Neural progenitor cell (in vitro differentiated cells): ENCODE measurements around the gene SMIM31. TPM values are rescaled to one million over a fixed set of nuclear protein-coding genes. Genes with fewer than 3 reads are reported as not detected.

Experiments used
- DNase-seq: peaks from one replicate; pipeline ENCODE4 v3.0.0-alpha.2; 2016; ENCODE audit warnings: low spot score
- H2AFZ ChIP-seq: fragments of 200-600 bp; sonication (generic); replicated peaks from 2 replicates; pipeline ENCODE4 v1.6.1; 2016; ENCODE audit warnings: antibody characterized with exemption
- H3F3A ChIP-seq: fragments of 200-600 bp; sonication (generic); 2 replicates; pipeline ENCODE4 v1.6.1; 2016; ENCODE audit warnings: antibody characterized with exemption, low read depth
- H3K27ac ChIP-seq: fragments of 200-600 bp; sonication (generic); 2 replicates; pipeline ENCODE4 v1.5.1; 2016; ENCODE audit warnings: mild to moderate bottlenecking
- H3K27me3 ChIP-seq: fragments of 200-600 bp; sonication (generic); 2 replicates; pipeline ENCODE4 v1.6.1; 2016; ENCODE audit warnings: mild to moderate bottlenecking, moderate library complexity
- H3K36me3 ChIP-seq: fragments of 200-600 bp; sonication (generic); 2 replicates; pipeline ENCODE4 v1.5.1; 2016
- H3K4me1 ChIP-seq: fragments of 200-600 bp; sonication (generic); 2 replicates; pipeline ENCODE4 v1.6.1; 2016; ENCODE audit warnings: mixed run types
- H3K4me2 ChIP-seq: fragments of 200-600 bp; sonication (generic); 2 replicates; pipeline ENCODE4 v1.6.1; 2016
- H3K4me3 ChIP-seq: fragments of 200-600 bp; sonication (generic); 2 replicates; pipeline ENCODE4 v1.5.1; 2016
- H3K79me2 ChIP-seq: fragments of 200-600 bp; sonication (generic); 2 replicates; pipeline ENCODE4 v1.6.1; 2016; ENCODE audit warnings: low read depth
- H3K9ac ChIP-seq: fragments of 200-600 bp; sonication (generic); 2 replicates; pipeline ENCODE4 v1.6.1; 2016
- H3K9me3 ChIP-seq: fragments of 200-600 bp; sonication (generic); 2 replicates; pipeline ENCODE4 v1.5.1; 2016; ENCODE audit warnings: low read depth
- H4K20me1 ChIP-seq: fragments of 200-600 bp; sonication (generic); 2 replicates; pipeline ENCODE4 v1.6.1; 2016; ENCODE audit warnings: low read depth
- H3K27ac Mint-ChIP-seq: 3 replicates; pipeline ENCODE4 v1.8.0; 2021; ENCODE audit warnings: mixed read lengths
- H3K27me3 Mint-ChIP-seq: 2 replicates; pipeline ENCODE4 v1.8.0; 2022; ENCODE audit warnings: low read depth, mild to moderate bottlenecking, inconsistent platforms, moderate library complexity, mixed read lengths; ENCODE audit not compliant: insufficient read depth
- H3K36me3 Mint-ChIP-seq: 3 replicates; pipeline ENCODE4 v1.8.0; 2021; ENCODE audit warnings: mixed read lengths
- H3K4me1 Mint-ChIP-seq: 3 replicates; pipeline ENCODE4 v1.8.0; 2021; ENCODE audit warnings: mixed read lengths
- H3K4me3 Mint-ChIP-seq: 3 replicates; pipeline ENCODE4 v1.8.0; 2021; ENCODE audit warnings: mild to moderate bottlenecking, moderate library complexity, mixed read lengths
- H3K9me3 Mint-ChIP-seq: 3 replicates; pipeline ENCODE4 v1.8.0; 2020; ENCODE audit warnings: mixed read lengths
- CTCF ChIP-seq: fragments of 200-600 bp; sonication (generic); IDR thresholded peaks from 2 replicates; pipeline ENCODE4 v1.5.1; 2017; ENCODE audit warnings: antibody characterized with exemption, mild to moderate bottlenecking
- EZH2 ChIP-seq: fragments of 200-600 bp; sonication (generic); IDR thresholded peaks from 2 replicates; pipeline ENCODE4 v1.6.1; 2017; ENCODE audit warnings: antibody characterized with exemption, mild to moderate bottlenecking, moderate library complexity
- EZH2phosphoT487 ChIP-seq: fragments of 200-600 bp; sonication (generic); IDR thresholded peaks from 2 replicates; pipeline ENCODE4 v1.6.1; 2017; ENCODE audit warnings: antibody characterized with exemption
- total RNA-seq: library from RNA; depleted of rRNA; stranded (reverse); fragments of >200 nt; gene quantifications from 2 replicates; pipeline ENCODE4 v1.2.3, GENCODE V29; 2015; ENCODE audit warnings: low replicate concordance

The SMIM31 gene
- total RNA-seq, 1 donor from 2014 or later = not detected

- Mint-ChIP-seq H3K4me1 (peaks cover 3% of the 10 kb centered on the region), H3K27me3 (peaks cover 2% of the 10 kb centered on the region), H3K27ac (no peak overlapping the region), H3K36me3 (no peaks in the 10 kb centered on the region), H3K4me3 (no peak overlapping the region), H3K9me3 (no peaks in the 10 kb centered on the region)
- Histone ChIP-seq H3K9me3 (no peaks in the 10 kb centered on the region), H3F3A (no peaks in the 10 kb centered on the region), H3K79me2 (no peaks in the 10 kb centered on the region), H3K4me1 (peaks cover 12% of the 10 kb centered on the region), H3K27me3 (no peaks in the 10 kb centered on the region), H3K27ac (no peak overlapping the region), H3K9ac (no peak overlapping the region), H4K20me1 (no peaks in the 10 kb centered on the region), H2AFZ (no peak overlapping the region), H3K4me3 (no peak overlapping the region), H3K36me3 (no peaks in the 10 kb centered on the region), H3K4me2 (no peak overlapping the region)
- DNase-seq = no peak
- no peak for TF ChIP-seq CTCF
- no peak for TF ChIP-seq EZH2phosphoT487
- no peak for TF ChIP-seq EZH2
Measured at GRCh38 chr4:164779080-164779479, 25.1 kb downstream of the SMIM31 start.

GRCh38 chr4:164779811-164780216 lies 25.9 kb downstream of the SMIM31 start:
- TF ChIP-seq EZH2phosphoT487 = no peak
- peak; percentile 87 for TF ChIP-seq CTCF
- Histone ChIP-seq H3K79me2 (no peaks in the 10 kb centered on the region), H3K4me1 (peaks cover 17% of the 10 kb centered on the region), H3K36me3 (no peaks in the 10 kb centered on the region), H3K4me2 (no peak overlapping the region), H2AFZ (no peak overlapping the region), H3K27ac (no peak overlapping the region), H3K9me3 (no peaks in the 10 kb centered on the region), H3F3A (peaks cover 4% of the 10 kb centered on the region), H3K9ac (no peak overlapping the region), H3K27me3 (no peaks in the 10 kb centered on the region), H4K20me1 (no peaks in the 10 kb centered on the region), H3K4me3 (no peak overlapping the region)
- DNase-seq = peak; percentile 68
- Mint-ChIP-seq H3K4me1 (peaks cover 3% of the 10 kb centered on the region), H3K4me3 (no peak overlapping the region), H3K9me3 (no peaks in the 10 kb centered on the region), H3K27ac (no peak overlapping the region), H3K27me3 (peaks cover 2% of the 10 kb centered on the region), H3K36me3 (no peaks in the 10 kb centered on the region)

GRCh38 chr4:164780839-164781238 lies 26.9 kb downstream of the SMIM31 start:
- Mint-ChIP-seq H3K4me3 (no peak overlapping the region), H3K4me1 (peaks cover 3% of the 10 kb centered on the region), H3K27me3 (peaks cover 2% of the 10 kb centered on the region), H3K9me3 (no peaks in the 10 kb centered on the region), H3K27ac (no peak overlapping the region), H3K36me3 (no peaks in the 10 kb centered on the region)
- peaks cover 4% of the 10 kb centered on the region for H3F3A ChIP-seq
- H2AFZ ChIP-seq = no peak overlapping the region
- H3K27ac ChIP-seq = no peak overlapping the region
- H3K79me2 ChIP-seq = no peaks in the 10 kb centered on the region
- H4K20me1 ChIP-seq = no peaks in the 10 kb centered on the region
- no peaks in the 10 kb centered on the region for H3K27me3 ChIP-seq
- H3K4me3 ChIP-seq = no peak overlapping the region
- H3K4me2 ChIP-seq = no peak overlapping the region
- H3K4me1 ChIP-seq = peaks cover 9% of the 10 kb centered on the region
- TF ChIP-seq EZH2 = no peak
- no peak for TF ChIP-seq EZH2phosphoT487
- no peak for TF ChIP-seq CTCF
- no peaks in the 10 kb centered on the region for H3K36me3 ChIP-seq
- H3K9me3 ChIP-seq = no peaks in the 10 kb centered on the region
- H3K9ac ChIP-seq = no peak overlapping the region
- no peak for DNase-seq

- H3K4me1 ChIP-seq = peaks cover 10% of the 10 kb centered on the region
- no peaks in the 10 kb centered on the region for H3K9me3 ChIP-seq
- no peaks in the 10 kb centered on the region for H3K9me3 Mint-ChIP-seq
- H4K20me1 ChIP-seq = no peaks in the 10 kb centered on the region
- no peak for DNase-seq
- no peak overlapping the region for H3K27ac Mint-ChIP-seq
- H3K27ac ChIP-seq = no peak overlapping the region
- no peaks in the 10 kb centered on the region for H3K27me3 ChIP-seq
- H2AFZ ChIP-seq = peak overlapping the region; percentile 65
- no peak overlapping the region for H3K4me2 ChIP-seq
- no peaks in the 10 kb centered on the region for H3K79me2 ChIP-seq
- H3K36me3 Mint-ChIP-seq = no peaks in the 10 kb centered on the region
- no peaks in the 10 kb centered on the region for H3K36me3 ChIP-seq
- H3K27me3 Mint-ChIP-seq = peaks cover 2% of the 10 kb centered on the region
- peaks cover 4% of the 10 kb centered on the region for H3F3A ChIP-seq
- no peak overlapping the region for H3K4me3 Mint-ChIP-seq
- peaks cover 3% of the 10 kb centered on the region for H3K4me1 Mint-ChIP-seq
- H3K4me3 ChIP-seq = no peak overlapping the region
- no peak for TF ChIP-seq EZH2phosphoT487
- TF ChIP-seq EZH2 = no peak
- TF ChIP-seq CTCF = no peak
- no peak overlapping the region for H3K9ac ChIP-seq
Measured at GRCh38 chr4:164783976-164784375, 30.0 kb downstream of the SMIM31 start.
